H1 (cell line): ENCODE results near the gene KLHL33. TPM values are rescaled to one million over a fixed set of nuclear protein-coding genes. Genes with fewer than 3 reads are reported as not detected.

Experiments
- CBX8 ChIP-seq: fragments of 300-800, 300-1000 bp; sonication (generic); IDR thresholded peaks from 2 replicates; pipeline ENCODE4 v1.7.1; 2016; ENCODE audit warnings: low read depth, low read length, borderline replicate concordance
- EZH2 ChIP-seq: fragments of 200-600 bp; sonication (generic); IDR thresholded peaks from 2 replicates; pipeline ENCODE4 v1.7.1; 2012; ENCODE audit warnings: low read depth, mild to moderate bottlenecking, moderate library complexity, low read length, inconsistent platforms; ENCODE audit not compliant: severe bottlenecking
- JUND ChIP-seq: IDR thresholded peaks from 2 replicates; pipeline ENCODE4 v1.6.1; 2011; ENCODE audit warnings: mild to moderate bottlenecking, improper control_type of control experiment, low read length
- NANOG ChIP-seq: IDR thresholded peaks from 2 replicates; pipeline ENCODE4 v1.6.1; 2011; ENCODE audit warnings: low read length, low read depth, mild to moderate bottlenecking, inconsistent platforms; ENCODE audit not compliant: insufficient read depth, poor library complexity, severe bottlenecking
- SIX5 ChIP-seq: IDR thresholded peaks from 2 replicates; pipeline ENCODE4 v1.6.1; 2011; ENCODE audit warnings: mild to moderate bottlenecking, low read depth, low read length
- SP1 ChIP-seq: IDR thresholded peaks from 2 replicates; pipeline ENCODE4 v1.6.1; 2011; ENCODE audit warnings: low read depth, low read length
- SP2 ChIP-seq: IDR thresholded peaks from 2 replicates; pipeline ENCODE4 v1.6.1; 2012; ENCODE audit warnings: mild to moderate bottlenecking, low read length, inconsistent platforms
- SUZ12 ChIP-seq: fragments of 200-600 bp; sonication (generic); IDR thresholded peaks from 2 replicates; pipeline ENCODE4 v1.6.1; 2012; ENCODE audit warnings: mild to moderate bottlenecking, inconsistent platforms, low read length, moderate library complexity, mixed read lengths
- ZNF274 ChIP-seq: IDR thresholded peaks from 2 replicates; pipeline ENCODE4 v1.7.0; 2012; ENCODE audit warnings: low read length, borderline replicate concordance; ENCODE audit errors: extremely low read depth
- polyA plus RNA-seq, 7 experiments: library from polyadenylated mRNA; depleted of rRNA in 3 of 7; stranded (reverse) in 5 of 7; unstranded in 2 of 7; fragments of >200 nt in 5 of 7; fragments of 200-250 nt in 2 of 7; gene quantifications; 1 replicate in 5 of 7; 2 replicates in 1 of 7; 4 replicates in 1 of 7; pipeline versions ENCODE4 v1.2.1 to v1.2.3, GENCODE V29; 2011 to 2013; ENCODE audit warnings: missing spikeins in 2 of 7, mixed read lengths in 2 of 7
- total RNA-seq: library from RNA; stranded (reverse); fragmentation: NEBNext Ultra II Directional; extraction: Animal tissue kit (Norgen Biotek cat#: 25700); gene quantifications from 2 replicates; pipeline ENCODE4 v1.2.1, GENCODE V29; 2021
- TF ChIP-seq, protein P1 (sequence below): fragments of 300-600 bp; sonication (generic); IDR thresholded peaks from 2 replicates; pipeline ENCODE4 v1.7.1; 2012; ENCODE audit warnings: low read length, moderate library complexity, mild to moderate bottlenecking, inconsistent platforms; ENCODE audit not compliant: insufficient replicate concordance
- TF ChIP-seq, protein P2 (sequence below): IDR thresholded peaks from 2 replicates; pipeline ENCODE4 v1.6.1; 2011; ENCODE audit warnings: low read depth, mild to moderate bottlenecking, low read length; ENCODE audit not compliant: insufficient read depth

Gene KLHL33
- total and polyA plus RNA-seq, 2 of the 8 experiments (the other 6 are each of a cell fraction or from before 2014, with no cell fraction given), result 0.11 to 0.17 TPM

DNA sequence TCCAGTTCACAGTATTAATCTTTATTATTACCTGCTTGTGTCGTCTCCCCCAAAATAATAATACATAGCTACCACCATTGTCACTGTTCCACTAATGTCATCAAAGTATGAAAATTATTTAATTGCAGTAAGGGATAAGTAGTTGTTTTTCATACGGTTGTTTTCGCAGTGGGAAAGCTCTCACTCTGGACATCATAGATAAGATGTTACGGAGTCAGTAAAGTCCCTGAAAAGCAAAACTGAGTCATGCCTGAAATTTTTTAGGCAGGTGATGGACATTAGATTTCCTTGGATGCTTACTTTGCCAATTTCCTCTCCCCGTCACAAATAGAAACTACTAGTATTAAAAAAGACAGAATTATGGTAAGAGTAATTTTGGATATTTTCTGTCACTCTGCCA lies 46.4 kb upstream of the KLHL33 start (continued):
- TF ChIP-seq, protein P1, sequence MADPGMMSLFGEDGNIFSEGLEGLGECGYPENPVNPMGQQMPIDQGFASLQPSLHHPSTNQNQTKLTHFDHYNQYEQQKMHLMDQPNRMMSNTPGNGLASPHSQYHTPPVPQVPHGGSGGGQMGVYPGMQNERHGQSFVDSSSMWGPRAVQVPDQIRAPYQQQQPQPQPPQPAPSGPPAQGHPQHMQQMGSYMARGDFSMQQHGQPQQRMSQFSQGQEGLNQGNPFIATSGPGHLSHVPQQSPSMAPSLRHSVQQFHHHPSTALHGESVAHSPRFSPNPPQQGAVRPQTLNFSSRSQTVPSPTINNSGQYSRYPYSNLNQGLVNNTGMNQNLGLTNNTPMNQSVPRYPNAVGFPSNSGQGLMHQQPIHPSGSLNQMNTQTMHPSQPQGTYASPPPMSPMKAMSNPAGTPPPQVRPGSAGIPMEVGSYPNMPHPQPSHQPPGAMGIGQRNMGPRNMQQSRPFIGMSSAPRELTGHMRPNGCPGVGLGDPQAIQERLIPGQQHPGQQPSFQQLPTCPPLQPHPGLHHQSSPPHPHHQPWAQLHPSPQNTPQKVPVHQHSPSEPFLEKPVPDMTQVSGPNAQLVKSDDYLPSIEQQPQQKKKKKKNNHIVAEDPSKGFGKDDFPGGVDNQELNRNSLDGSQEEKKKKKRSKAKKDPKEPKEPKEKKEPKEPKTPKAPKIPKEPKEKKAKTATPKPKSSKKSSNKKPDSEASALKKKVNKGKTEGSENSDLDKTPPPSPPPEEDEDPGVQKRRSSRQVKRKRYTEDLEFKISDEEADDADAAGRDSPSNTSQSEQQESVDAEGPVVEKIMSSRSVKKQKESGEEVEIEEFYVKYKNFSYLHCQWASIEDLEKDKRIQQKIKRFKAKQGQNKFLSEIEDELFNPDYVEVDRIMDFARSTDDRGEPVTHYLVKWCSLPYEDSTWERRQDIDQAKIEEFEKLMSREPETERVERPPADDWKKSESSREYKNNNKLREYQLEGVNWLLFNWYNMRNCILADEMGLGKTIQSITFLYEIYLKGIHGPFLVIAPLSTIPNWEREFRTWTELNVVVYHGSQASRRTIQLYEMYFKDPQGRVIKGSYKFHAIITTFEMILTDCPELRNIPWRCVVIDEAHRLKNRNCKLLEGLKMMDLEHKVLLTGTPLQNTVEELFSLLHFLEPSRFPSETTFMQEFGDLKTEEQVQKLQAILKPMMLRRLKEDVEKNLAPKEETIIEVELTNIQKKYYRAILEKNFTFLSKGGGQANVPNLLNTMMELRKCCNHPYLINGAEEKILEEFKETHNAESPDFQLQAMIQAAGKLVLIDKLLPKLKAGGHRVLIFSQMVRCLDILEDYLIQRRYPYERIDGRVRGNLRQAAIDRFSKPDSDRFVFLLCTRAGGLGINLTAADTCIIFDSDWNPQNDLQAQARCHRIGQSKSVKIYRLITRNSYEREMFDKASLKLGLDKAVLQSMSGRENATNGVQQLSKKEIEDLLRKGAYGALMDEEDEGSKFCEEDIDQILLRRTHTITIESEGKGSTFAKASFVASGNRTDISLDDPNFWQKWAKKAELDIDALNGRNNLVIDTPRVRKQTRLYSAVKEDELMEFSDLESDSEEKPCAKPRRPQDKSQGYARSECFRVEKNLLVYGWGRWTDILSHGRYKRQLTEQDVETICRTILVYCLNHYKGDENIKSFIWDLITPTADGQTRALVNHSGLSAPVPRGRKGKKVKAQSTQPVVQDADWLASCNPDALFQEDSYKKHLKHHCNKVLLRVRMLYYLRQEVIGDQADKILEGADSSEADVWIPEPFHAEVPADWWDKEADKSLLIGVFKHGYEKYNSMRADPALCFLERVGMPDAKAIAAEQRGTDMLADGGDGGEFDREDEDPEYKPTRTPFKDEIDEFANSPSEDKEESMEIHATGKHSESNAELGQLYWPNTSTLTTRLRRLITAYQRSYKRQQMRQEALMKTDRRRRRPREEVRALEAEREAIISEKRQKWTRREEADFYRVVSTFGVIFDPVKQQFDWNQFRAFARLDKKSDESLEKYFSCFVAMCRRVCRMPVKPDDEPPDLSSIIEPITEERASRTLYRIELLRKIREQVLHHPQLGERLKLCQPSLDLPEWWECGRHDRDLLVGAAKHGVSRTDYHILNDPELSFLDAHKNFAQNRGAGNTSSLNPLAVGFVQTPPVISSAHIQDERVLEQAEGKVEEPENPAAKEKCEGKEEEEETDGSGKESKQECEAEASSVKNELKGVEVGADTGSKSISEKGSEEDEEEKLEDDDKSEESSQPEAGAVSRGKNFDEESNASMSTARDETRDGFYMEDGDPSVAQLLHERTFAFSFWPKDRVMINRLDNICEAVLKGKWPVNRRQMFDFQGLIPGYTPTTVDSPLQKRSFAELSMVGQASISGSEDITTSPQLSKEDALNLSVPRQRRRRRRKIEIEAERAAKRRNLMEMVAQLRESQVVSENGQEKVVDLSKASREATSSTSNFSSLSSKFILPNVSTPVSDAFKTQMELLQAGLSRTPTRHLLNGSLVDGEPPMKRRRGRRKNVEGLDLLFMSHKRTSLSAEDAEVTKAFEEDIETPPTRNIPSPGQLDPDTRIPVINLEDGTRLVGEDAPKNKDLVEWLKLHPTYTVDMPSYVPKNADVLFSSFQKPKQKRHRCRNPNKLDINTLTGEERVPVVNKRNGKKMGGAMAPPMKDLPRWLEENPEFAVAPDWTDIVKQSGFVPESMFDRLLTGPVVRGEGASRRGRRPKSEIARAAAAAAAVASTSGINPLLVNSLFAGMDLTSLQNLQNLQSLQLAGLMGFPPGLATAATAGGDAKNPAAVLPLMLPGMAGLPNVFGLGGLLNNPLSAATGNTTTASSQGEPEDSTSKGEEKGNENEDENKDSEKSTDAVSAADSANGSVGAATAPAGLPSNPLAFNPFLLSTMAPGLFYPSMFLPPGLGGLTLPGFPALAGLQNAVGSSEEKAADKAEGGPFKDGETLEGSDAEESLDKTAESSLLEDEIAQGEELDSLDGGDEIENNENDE, result no peak
- TF ChIP-seq, protein P2, sequence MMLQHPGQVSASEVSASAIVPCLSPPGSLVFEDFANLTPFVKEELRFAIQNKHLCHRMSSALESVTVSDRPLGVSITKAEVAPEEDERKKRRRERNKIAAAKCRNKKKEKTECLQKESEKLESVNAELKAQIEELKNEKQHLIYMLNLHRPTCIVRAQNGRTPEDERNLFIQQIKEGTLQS, result no peak
- TF ChIP-seq SP2, result no peak
- TF ChIP-seq NANOG, result no peak
- TF ChIP-seq ZNF274, result no peak
- TF ChIP-seq JUND, result no peak
- TF ChIP-seq SP1, result no peak
- TF ChIP-seq SIX5, result no peak
- TF ChIP-seq EZH2, result no peak
- TF ChIP-seq SUZ12, result no peak
- TF ChIP-seq CBX8, result no peak
